ENCODE results near the gene DSG2. TPM values are rescaled to one million over a fixed set of nuclear protein-coding genes. Genes with fewer than 3 reads are reported as not detected.

Gene DSG2
- polyA plus RNA-seq, 1 donor from 2014 or later: 0.94 TPM

- Histone ChIP-seq H3K27ac (ENCODE audit: low read length) (no peak overlapping the region), H3K36me3 (ENCODE audit: insufficient read depth, low read length) (no peaks in the 10 kb centered on the region), H3K9me2 (ENCODE audit: insufficient read depth, low read length) (no peaks in the 10 kb centered on the region), H3K9ac (ENCODE audit: low read length) (no peak overlapping the region), H3K9me3 (ENCODE audit: low read length) (no peaks in the 10 kb centered on the region), H4K20me1 (ENCODE audit: insufficient read depth) (no peaks in the 10 kb centered on the region), H3F3A (ENCODE audit: insufficient read depth, low read length, poor library complexity, severe bottlenecking) (no peaks in the 10 kb centered on the region), H3K79me2 (replicated peaks; ENCODE audit: insufficient read depth, low read length) (no peaks in the 10 kb centered on the region), H3K27me3 (ENCODE audit: insufficient read depth, low read depth, low read length) (peaks cover under 1% of the 10 kb centered on the region), H2AFZ (ENCODE audit: low read depth, low read length) (no peak overlapping the region), H3K4me3 (ENCODE audit: low read length) (no peak overlapping the region), H3K4me2 (ENCODE audit: low read length) (no peak overlapping the region)
- TF ChIP-seq MXI1 (conservative IDR thresholded peaks at IDR 0.05; ENCODE audit: poor library complexity, severe bottlenecking) (no peak), EP300 (conservative IDR thresholded peaks at IDR 0.05; ENCODE audit: poor library complexity, severe bottlenecking) (no peak), POLR2AphosphoS5 (IDR thresholded peaks at IDR 0.05) (no peak), CTCF (IDR thresholded peaks at IDR 0.05; ENCODE audit: poor library complexity, severe bottlenecking) (no peak), TAF1 (IDR thresholded peaks at IDR 0.05; ENCODE audit: low read depth) (no peak), EZH2 (IDR thresholded peaks at IDR 0.05; ENCODE audit: borderline replicate concordance, insufficient read depth, low read length, poor library complexity, severe bottlenecking) (no peak), SMC3 (conservative IDR thresholded peaks at IDR 0.05; ENCODE audit: poor library complexity) (no peak), RAD21 (conservative IDR thresholded peaks at IDR 0.05) (no peak)
- TF ChIP-seq, protein P1, sequence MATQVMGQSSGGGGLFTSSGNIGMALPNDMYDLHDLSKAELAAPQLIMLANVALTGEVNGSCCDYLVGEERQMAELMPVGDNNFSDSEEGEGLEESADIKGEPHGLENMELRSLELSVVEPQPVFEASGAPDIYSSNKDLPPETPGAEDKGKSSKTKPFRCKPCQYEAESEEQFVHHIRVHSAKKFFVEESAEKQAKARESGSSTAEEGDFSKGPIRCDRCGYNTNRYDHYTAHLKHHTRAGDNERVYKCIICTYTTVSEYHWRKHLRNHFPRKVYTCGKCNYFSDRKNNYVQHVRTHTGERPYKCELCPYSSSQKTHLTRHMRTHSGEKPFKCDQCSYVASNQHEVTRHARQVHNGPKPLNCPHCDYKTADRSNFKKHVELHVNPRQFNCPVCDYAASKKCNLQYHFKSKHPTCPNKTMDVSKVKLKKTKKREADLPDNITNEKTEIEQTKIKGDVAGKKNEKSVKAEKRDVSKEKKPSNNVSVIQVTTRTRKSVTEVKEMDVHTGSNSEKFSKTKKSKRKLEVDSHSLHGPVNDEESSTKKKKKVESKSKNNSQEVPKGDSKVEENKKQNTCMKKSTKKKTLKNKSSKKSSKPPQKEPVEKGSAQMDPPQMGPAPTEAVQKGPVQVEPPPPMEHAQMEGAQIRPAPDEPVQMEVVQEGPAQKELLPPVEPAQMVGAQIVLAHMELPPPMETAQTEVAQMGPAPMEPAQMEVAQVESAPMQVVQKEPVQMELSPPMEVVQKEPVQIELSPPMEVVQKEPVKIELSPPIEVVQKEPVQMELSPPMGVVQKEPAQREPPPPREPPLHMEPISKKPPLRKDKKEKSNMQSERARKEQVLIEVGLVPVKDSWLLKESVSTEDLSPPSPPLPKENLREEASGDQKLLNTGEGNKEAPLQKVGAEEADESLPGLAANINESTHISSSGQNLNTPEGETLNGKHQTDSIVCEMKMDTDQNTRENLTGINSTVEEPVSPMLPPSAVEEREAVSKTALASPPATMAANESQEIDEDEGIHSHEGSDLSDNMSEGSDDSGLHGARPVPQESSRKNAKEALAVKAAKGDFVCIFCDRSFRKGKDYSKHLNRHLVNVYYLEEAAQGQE (IDR thresholded peaks at IDR 0.05; ENCODE audit: borderline replicate concordance): no peak
Observed at GRCh38 chr18:31504455-31505147, 6.6 kb downstream of the DSG2 start.

- H3K9me3 ChIP-seq (ENCODE audit: low read length): no peaks in the 10 kb centered on the region
- H3K79me2 ChIP-seq (replicated peaks; ENCODE audit: insufficient read depth, low read length): no peaks in the 10 kb centered on the region
- no peak overlapping the region for H3K4me3 ChIP-seq (ENCODE audit: low read length)
- no peaks in the 10 kb centered on the region for H3K9me2 ChIP-seq (ENCODE audit: insufficient read depth, low read length)
- H4K20me1 ChIP-seq (ENCODE audit: insufficient read depth): no peaks in the 10 kb centered on the region
- no peaks in the 10 kb centered on the region for H3F3A ChIP-seq (ENCODE audit: insufficient read depth, low read length, poor library complexity, severe bottlenecking)
- no peak overlapping the region for H3K27ac ChIP-seq (ENCODE audit: low read length)
- H3K4me2 ChIP-seq (ENCODE audit: low read length): no peak overlapping the region
- no peak overlapping the region for H3K9ac ChIP-seq (ENCODE audit: low read length)
- TF ChIP-seq CTCF (IDR thresholded peaks at IDR 0.05; ENCODE audit: poor library complexity, severe bottlenecking) (no peak), POLR2AphosphoS5 (IDR thresholded peaks at IDR 0.05) (no peak), TAF1 (IDR thresholded peaks at IDR 0.05; ENCODE audit: low read depth) (no peak), SMC3 (conservative IDR thresholded peaks at IDR 0.05; ENCODE audit: poor library complexity) (no peak), EP300 (conservative IDR thresholded peaks at IDR 0.05; ENCODE audit: poor library complexity, severe bottlenecking) (no peak), MXI1 (conservative IDR thresholded peaks at IDR 0.05; ENCODE audit: poor library complexity, severe bottlenecking) (no peak), RAD21 (conservative IDR thresholded peaks at IDR 0.05) (no peak), EZH2 (IDR thresholded peaks at IDR 0.05; ENCODE audit: borderline replicate concordance, insufficient read depth, low read length, poor library complexity, severe bottlenecking) (no peak)
- TF ChIP-seq, protein P1 (IDR thresholded peaks at IDR 0.05; ENCODE audit: borderline replicate concordance): no peak
- no peaks in the 10 kb centered on the region for H3K27me3 ChIP-seq (ENCODE audit: insufficient read depth, low read depth, low read length)
- no peaks in the 10 kb centered on the region for H3K36me3 ChIP-seq (ENCODE audit: insufficient read depth, low read length)
- no peak overlapping the region for H2AFZ ChIP-seq (ENCODE audit: low read depth, low read length)
Observed at GRCh38 chr18:31505156-31505555, 7.2 kb downstream of the DSG2 start.
